GM21576 (cell line): ENCODE results near the gene PLXNB3.
"Not testable (repeated sequence)": the region's sequence is repeated elsewhere in the genome, so short reads cannot be mapped to it uniquely, and the experiment has no call there.

Source experiments
- ATAC-seq: cut with Tn5 transposase; IDR thresholded peaks from one replicate; pipeline ENCODE4 v1.9.1; 2021; ENCODE audit warnings: mild to moderate bottlenecking, moderate library complexity; ENCODE audit not compliant: unreplicated experiment

The PLXNB3 gene

DNA sequence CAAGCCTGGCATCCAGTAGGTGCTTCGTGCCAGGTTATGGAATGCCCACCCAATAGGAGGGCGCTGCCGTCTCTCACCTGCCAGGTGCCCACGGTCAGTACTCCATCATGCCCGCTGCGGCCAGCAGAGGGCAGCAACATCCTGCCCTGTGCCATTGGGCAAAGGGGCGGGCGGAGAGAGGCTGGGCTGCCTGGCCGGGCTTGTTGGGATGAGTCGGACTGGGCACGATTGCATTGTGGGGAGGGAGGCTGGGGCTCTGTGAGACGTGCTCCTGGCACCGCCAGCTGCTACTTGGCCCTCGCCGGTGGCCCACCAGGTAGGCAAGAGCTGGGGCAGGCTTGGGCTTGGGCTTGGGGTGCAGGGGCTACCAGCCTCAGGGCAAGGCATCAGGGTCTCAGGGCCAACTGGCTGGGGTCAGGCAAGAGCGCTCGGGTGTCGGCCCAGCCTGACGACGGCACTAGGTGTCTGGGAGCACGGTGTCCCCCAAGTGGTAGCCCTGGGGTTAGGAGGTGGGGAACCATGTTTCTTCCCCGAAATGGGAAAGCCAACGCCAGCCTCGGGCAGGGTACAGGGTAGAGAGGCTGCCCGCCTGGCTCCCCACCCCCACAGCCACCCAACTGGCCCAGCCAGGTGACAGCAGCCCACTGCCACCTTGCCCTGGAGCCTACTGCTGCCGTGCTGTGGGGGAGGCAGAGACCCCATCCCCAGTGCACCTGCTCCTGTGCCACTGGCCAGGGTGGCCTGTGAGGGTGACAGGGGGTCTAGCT, at the start of gene PLXNB3:
PLXNB3 (plus strand) TSS at position 261 of the 767 bp plus-strand sequence. CDS start 1,287 bp downstream, outside the sequence.
- ATAC-seq, result peak; percentile 66

DNA sequence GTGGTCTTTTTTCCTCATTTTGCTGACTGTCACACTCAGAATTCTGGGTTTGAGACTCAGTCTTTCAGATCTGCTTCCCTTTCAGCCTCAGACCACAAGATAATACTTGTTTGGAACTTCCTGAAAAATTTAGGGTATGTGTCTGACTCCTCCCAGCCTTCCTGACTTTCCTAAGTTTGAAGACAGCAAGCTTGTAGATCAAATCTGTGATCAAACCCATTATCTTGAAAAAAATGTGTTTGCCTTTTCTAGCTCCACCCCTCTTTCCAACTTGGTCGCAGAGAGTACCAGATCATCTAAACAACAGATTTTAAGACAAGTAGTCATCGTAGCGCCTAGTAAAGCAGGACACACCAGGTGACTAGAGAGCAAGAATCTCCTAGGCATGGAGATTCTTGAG, 49.8 kb upstream of the PLXNB3 start:
- no peak for ATAC-seq

DNA sequence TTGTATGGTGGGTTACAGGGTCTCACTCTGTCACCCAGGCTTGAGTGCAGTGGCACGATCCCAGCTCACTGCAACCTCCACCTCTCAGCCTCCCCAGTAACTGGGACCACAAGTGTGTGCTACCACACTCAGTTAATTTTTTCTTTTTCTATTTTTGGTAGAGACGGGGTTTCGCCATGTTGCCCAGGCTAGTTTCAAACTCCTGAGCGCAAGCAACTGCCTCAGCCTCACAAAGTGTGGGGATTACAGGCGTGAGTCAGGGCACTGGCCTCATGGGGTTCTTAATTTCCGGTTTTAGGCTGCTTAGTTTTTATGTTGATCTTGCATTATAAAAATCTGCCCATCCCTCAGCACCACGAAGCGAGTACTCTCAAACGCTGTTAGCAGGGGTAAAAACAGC, 46.6 kb upstream of the PLXNB3 start:
- ATAC-seq, result no peak

DNA sequence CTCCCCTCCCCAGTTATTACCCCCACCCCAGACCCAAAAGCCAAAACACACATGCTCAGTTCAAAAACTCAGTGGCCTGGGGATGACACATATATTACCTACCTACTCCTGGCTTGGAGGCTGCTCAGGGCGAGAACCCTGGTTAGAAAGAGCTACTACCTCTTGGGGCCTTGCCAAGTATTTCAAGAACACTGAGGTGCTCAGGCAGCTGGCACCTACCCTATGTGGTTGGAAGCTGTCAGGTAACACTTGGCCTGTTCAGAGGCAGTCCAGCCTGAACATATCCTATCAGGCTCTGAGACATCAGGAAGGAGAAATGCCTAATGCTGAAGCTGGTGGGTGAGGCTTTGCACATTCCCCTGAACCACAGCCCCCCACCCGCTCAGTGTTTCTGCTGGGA, 44.8 kb upstream of the PLXNB3 start:
- ATAC-seq, result no peak

DNA sequence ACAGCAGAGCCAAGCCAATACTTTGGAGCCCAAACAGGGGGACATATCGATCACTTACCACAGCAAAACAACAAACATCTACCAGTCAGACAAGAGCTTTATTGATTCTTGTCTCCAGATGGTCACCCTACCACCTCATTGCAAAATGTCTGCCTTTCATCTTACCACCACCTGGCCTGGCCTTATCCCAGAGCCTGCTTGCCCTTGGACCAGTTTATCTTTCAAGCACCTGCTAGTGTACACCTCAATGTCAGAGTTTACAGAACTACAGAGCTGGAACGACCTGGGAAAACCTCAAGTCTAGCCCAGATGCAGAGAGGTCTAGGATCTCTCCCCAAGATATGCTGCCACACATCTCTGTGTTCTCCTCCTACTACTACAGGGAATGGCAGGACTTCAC, 44.3 kb upstream of the PLXNB3 start:
- ATAC-seq, result no peak

DNA sequence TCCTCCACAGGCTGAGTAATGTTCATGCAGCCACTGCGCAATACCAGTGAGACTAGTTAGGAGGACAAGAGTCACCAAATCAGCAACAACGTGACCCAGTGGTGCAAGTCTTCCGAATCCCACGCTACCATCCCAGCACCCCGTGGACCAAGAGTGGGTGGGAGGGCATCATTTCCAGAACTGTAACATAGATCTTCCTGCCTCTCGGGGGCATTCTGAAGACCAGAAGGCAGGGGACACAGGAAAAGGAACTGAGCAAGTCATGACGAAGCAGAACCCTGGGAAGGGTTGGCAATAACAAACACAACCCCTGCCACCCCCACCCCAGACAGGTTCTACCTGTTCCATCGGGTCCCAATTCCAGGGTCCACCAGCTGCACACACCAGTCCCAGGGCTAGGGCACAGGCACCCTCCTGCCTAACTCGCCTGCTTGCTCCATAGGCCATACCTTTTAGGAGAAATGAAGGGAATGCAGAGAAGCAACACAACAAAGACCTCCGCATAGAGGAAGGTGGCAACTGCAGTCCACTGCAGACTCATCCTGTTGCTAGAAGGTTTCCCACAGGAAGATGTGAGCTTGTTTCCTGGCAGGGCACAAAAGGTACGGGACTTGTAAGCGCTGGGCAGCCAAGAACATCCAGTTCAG, 41.2 kb upstream of the PLXNB3 start:
- ATAC-seq, result no peak

DNA sequence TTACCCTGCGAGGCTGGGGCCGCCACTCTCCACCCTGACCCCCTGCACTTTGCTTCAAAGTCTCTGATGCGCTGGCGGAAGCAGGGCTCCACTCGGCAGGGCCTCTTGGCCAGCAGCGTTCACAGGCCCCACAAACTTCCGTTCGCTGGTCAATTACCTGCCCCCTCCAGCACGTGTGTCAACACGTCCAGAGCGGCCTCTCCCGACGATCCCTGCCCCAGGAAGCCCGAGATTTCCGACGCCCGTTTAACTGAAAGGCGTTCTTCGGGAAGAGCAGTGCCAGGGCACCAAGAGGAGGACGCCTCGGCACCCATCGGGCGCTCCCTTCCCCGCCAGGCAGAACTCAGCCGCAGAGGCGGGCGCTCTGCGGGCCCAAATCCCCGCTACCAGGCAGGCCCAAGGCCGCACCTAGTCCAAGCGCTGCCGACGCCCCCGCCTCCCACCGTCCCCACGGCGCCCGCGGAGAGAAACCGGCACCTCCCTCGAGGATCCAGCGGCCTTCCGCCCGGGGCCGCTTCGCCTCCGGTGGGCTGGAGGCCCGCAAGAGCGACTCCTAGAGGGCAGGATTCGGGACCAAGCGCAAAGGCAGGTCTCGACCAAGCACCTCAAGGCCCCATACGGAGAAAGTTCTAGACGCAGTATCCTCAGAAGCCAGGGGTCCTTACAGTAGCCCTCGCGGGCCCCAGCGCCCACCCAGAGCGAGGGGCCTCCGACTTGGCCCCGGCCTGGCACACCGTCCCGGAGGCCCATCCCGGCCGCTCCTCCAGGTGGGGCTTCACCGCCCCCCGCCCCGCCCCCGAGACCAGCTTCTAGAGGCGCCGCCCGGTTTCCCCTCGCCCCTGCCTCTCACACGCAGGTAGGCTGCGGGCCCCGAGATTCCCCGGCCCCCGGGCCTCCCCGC, 40.4 kb upstream of the PLXNB3 start:
- ATAC-seq, result peak; percentile 26

DNA sequence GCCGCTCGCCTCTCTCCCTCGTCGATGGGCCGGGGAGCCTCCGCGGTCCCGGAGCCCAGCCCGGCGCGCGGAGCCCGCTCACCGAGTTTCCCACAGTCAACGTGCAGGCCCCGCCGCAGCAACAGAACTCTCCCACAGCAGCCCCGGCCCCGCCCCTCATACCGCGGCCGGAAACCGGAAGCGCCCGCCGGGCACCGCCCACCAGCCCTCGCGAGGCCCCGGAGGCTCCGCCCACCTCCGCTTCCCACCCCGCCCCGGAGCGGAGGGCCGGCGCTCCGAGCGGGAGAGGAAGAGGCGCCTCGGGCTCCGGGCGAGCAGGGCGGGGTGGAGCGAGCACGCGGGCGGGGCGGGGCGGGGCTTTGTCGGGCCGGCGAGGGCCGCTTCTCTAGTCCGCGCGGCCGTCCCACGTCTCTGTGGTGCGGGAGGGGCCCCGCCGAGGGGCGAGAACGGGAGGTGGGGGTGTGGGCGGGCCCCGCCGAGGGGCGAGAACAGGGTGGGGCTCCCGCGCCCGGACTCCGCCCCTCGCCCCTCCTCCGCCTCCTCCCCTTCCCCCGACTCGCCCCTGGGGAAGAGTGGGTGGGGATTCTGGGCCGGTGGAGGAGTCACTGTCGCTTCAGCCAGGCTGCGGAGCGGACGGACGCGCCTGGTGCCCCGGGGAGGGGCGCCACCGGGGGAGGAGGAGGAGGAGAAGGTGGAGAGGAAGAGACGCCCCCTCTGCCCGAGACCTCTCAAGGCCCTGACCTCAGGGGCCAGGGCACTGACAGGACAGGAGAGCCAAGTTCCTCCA, 39.6 kb upstream of the PLXNB3 start, which contains the start of the genes ABCD1 and BCAP31:
ABCD1 (plus strand) TSS at position 605 of the 787 bp plus-strand sequence. CDS start 411 bp downstream, outside the sequence.
BCAP31 (minus strand) TSS at position 136 of the 787 bp plus-strand sequence. CDS start 1,143 bp downstream, outside the sequence.
- ATAC-seq, result peak; percentile 39

DNA sequence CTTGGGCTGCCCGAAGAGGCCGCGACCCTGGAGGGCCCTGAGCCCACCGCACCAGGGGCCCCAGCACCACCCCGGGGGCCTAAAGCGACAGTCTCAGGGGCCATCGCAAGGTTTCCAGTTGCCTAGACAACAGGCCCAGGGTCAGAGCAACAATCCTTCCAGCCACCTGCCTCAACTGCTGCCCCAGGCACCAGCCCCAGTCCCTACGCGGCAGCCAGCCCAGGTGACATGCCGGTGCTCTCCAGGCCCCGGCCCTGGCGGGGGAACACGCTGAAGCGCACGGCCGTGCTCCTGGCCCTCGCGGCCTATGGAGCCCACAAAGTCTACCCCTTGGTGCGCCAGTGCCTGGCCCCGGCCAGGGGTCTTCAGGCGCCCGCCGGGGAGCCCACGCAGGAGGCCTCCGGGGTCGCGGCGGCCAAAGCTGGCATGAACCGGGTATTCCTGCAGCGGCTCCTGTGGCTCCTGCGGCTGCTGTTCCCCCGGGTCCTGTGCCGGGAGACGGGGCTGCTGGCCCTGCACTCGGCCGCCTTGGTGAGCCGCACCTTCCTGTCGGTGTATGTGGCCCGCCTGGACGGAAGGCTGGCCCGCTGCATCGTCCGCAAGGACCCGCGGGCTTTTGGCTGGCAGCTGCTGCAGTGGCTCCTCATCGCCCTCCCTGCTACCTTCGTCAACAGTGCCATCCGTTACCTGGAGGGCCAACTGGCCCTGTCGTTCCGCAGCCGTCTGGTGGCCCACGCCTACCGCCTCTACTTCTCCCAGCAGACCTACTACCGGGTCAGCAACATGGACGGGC, 38.8 kb upstream of the PLXNB3 start:
- no peak for ATAC-seq

DNA sequence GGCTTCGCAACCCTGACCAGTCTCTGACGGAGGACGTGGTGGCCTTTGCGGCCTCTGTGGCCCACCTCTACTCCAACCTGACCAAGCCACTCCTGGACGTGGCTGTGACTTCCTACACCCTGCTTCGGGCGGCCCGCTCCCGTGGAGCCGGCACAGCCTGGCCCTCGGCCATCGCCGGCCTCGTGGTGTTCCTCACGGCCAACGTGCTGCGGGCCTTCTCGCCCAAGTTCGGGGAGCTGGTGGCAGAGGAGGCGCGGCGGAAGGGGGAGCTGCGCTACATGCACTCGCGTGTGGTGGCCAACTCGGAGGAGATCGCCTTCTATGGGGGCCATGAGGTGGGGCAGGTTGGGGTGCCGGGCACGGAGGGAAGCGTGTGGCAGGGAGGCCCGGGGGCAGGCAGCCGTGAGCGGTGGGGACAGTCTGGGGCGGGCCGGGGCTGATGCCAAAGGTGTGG, 38.2 kb upstream of the PLXNB3 start:
- ATAC-seq, result no peak

DNA sequence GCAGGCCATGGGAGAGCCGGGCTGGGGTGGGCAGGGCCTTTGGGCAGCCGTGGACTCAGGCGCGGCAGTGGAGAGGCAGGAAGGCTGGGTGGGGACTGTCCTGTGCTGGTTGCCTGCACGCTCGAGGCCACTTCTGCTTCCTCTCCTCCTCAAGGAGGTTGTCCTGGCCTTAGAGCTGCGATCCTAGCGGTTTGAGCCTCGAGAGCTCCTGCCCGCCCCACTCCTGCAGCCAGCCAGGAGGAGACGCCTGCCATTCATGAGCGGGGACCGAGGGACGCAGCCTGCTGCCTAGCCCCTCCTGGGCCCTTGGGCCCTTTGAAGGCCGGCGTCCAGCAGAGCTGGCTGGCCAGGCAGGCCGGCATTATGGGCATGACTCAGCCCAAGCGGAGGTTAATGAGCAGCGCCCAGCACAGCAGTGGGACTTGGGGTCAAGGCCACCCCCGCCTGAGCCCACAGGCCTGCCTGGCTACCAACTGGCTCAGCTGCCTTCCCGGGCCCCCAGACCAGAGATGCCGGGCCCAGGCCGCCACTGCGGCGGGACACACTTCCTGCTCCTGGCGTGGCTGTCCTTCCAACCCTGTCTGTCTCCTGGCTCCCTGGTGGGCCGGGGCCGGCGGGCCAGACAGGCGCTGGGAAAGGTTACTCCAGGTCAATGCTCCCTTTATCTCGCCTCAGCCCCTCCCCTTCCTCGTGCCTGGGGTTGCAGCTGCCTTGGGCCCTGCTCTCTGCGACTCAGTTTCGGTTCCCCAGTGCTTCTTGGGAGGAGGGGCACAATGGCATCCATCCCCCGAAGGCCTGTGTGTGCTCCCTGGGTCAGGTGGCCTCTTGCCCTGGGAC, 37.5 kb upstream of the PLXNB3 start:
- peak; percentile 53 for ATAC-seq

DNA sequence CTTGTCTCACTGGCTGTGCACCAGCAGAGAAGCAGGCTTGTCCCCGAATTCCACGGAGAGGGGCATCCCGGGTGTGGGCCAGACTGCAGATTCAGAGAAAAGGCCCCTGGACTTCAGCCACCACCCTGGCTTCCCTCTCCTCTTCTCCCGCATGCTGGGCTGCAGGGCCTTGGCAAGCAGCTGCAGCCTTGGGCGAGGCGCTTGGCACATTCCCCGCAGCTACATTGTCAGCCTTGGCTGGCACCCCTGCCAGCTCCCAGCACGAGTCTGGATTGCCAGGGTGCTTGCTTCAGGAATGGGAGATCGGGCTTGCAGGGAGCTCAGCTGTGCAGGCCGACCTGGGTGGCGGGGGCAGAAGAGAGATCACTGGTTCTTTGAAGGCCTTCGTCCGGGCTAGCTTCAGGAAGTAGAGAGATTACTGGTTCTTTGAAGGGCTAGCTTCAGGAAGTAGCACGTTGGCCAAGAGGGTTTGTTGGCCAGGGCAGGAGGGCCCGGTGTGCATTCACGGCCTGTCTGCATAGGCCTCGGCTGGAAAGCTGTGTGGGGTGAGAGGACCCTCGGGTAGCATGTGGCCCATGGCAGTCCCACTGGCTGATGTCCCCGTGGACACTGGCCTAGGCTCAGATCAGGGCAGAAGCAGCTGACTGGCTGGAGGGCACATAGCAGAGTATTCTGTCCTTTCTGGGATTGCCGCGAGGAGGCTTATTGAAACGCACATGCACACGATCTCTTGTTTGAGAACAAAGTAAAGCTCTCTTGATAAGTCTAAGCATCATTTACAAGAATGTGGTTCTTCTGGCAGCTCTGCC, 36.7 kb upstream of the PLXNB3 start:
- ATAC-seq, result no peak

DNA sequence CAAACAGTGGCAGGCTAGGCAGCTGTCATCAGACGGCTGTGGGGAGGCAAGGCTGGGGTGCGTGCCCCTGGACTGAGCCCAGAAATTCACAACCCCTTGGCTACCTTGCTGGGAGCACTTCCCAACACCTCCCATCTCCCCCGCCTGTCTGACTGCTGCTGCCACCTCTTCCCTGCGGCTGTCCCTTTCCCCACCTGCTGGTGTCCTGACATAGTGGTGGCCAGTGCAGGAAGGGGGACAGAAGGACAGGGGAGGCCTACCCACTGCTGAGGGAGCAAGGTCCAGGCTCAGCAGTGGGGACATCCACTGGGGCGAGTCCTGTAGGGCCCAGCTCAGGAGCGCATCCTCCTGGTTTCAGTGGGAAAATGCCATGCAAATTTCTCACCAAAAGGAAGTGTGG, 36.0 kb upstream of the PLXNB3 start:
- no peak for ATAC-seq

DNA sequence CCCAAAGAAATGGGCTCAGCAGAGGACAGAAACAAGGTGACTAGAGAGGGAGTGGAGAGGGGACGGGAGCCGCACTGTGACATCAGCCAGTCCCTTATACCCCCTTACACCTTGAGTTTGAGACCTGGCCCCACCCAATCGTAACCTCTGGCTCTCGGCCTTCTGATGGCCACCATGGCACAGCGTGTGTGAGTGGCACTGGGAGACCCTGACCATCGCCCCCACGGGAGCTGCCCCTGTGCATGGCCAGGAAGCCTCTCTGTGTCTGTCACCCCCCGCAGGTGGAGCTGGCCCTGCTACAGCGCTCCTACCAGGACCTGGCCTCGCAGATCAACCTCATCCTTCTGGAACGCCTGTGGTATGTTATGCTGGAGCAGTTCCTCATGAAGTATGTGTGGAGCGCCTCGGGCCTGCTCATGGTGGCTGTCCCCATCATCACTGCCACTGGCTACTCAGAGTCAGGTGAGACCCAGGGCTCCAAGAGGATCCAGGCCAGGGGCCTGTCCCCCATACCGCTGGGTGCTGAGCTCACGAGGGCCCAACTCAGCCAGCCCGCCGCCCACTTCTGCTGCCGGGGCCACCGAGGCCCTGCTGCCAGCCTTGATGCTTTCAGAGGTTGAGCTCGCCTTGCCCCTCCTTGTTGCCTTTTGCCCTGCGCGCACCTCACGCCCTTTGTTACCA, 35.0 kb upstream of the PLXNB3 start:
- no peak for ATAC-seq

DNA sequence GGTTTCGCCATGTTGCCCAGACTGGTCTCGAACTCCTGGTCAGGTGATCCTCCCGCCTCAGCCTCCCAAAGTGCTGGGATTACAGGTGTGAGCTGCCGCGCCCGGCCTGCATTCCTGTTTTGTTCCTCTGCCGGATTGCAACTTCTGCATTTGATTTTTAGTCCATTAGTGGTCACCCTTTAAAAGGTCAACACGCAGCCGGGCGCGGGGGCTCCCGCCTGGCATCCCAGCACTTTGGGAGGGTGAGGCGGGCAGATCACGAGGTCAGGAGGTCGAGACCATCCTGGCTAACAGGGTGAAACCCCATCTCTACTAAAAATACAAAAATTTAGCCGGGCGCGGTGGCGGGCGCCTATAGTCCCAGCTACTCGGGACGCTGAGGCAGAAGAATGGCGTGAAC, 33.9 kb upstream of the PLXNB3 start:
- not testable (repeated sequence) for ATAC-seq

DNA sequence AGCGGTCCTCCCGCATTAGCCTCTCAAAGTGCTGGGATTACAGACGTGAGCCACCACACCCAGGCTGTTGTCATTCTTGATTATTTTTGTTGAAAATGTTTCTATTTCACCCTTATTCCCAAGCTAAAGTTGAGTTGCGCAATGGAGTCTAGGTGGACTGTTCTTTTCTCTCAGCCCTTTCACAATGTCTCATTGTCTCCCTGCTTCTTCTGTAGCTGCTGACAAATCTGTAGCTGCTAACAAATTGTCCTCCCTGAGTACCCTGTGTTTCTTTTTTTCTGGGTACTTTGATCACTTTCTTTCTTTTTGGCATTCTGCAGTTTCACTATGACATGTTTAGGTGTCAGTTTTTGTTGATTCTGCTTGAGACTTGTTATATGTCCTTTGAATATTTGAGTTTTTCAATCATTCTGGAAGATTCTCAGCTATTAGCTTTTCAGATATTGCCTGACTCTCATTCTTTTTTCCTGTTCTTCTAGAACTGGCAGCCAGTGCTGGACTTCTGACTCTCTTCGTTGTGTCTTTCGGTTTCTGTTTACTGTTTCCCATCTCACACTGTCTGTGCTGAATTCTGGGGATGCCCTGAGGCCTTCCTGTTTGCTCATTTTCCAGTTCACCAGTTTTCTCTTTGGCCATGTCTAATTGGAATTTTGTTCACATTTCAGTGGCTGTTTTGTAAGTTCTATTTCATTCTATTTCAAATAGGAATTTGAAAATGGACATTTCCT, 32.8 kb upstream of the PLXNB3 start:
- no peak for ATAC-seq

DNA sequence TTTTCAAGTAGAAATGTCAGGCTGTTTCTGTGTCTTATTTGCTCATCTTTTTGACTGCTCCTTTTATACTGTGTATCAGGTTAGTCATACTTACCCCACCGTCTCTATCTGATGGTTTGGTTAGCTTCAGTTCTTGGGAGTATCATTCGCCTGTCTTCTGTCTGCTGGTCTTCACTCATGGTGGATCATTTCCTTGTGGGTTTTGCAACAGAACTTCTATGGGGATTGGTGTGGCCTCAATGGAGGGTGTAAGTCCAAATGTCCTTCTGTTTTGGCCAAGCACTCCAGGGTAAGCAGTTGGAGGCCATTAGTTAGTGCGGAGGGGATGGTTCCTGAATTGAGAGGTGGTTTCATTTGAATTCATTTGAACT, 32.2 kb upstream of the PLXNB3 start:
- ATAC-seq, result no peak
